Activated B cell treated with CpG ODN at 0.5 μM for 24 hours (primary cell): ENCODE data around the gene PTMS. TPM values are rescaled to one million over a fixed set of nuclear protein-coding genes. Genes with fewer than 3 reads are reported as not detected.

Experiments used
- ATAC-seq: fragments of 200-7000 bp; cut with Tn5 transposase; one replicate; pipeline ENCODE4 v1.10.0; 2021; ENCODE audit warnings: low read depth, mild to moderate bottlenecking, moderate library complexity
- CTCF ChIA-PET: fragments of 350-600 bp; sonication (Branson Sonifier 250); formaldehyde crosslinking; loops from one replicate; lab custom pipeline; 2021; ENCODE audit warnings: antibody characterized with exemption; lab: Charles Lee
- POLR2A ChIA-PET: fragments of 350-600 bp; sonication (Branson Sonifier 250); formaldehyde crosslinking; loops from one replicate; lab custom pipeline; 2021; ENCODE audit warnings: antibody characterized with exemption; lab: Charles Lee
- DNase-seq: peaks from one replicate; pipeline ENCODE4 v3.0.0; 2022
- H3K27ac Mint-ChIP-seq: one replicate; pipeline ENCODE4 v1.8.0; 2020; ENCODE audit warnings: mixed read lengths
- H3K27me3 Mint-ChIP-seq: one replicate; pipeline ENCODE4 v1.8.0; 2021; ENCODE audit warnings: mixed read lengths
- H3K36me3 Mint-ChIP-seq: one replicate; pipeline ENCODE4 v1.8.0; 2021; ENCODE audit warnings: low read depth, mixed read lengths
- H3K4me1 Mint-ChIP-seq: one replicate; pipeline ENCODE4 v1.8.0; 2021; ENCODE audit warnings: mixed read lengths
- H3K4me3 Mint-ChIP-seq: one replicate; pipeline ENCODE4 v1.8.0; 2020; ENCODE audit warnings: mild to moderate bottlenecking, mixed read lengths
- H3K9me3 Mint-ChIP-seq: one replicate; pipeline ENCODE4 v1.8.0; 2020; ENCODE audit warnings: mixed read lengths
- intact Hi-C: fragments of 100-400 bp; cut with micrococcal nuclease; formaldehyde crosslinking; loops from one replicate; pipeline ENCODE4 v1.15.1; 2024
- total RNA-seq: library from RNA; stranded (reverse); gene quantifications from 2 replicates; pipeline ENCODE4 v1.2.3, GENCODE V29; 2022
- TF ChIP-seq, protein P1 (sequence below): fragments of 200-600 bp; IDR thresholded peaks from one replicate; pipeline ENCODE4 v1.8.0; 2022; ENCODE audit warnings: antibody characterized with exemption, mild to moderate bottlenecking

The PTMS gene
- total RNA-seq, 1 donor from 2014 or later = 4.8 TPM

DNA sequence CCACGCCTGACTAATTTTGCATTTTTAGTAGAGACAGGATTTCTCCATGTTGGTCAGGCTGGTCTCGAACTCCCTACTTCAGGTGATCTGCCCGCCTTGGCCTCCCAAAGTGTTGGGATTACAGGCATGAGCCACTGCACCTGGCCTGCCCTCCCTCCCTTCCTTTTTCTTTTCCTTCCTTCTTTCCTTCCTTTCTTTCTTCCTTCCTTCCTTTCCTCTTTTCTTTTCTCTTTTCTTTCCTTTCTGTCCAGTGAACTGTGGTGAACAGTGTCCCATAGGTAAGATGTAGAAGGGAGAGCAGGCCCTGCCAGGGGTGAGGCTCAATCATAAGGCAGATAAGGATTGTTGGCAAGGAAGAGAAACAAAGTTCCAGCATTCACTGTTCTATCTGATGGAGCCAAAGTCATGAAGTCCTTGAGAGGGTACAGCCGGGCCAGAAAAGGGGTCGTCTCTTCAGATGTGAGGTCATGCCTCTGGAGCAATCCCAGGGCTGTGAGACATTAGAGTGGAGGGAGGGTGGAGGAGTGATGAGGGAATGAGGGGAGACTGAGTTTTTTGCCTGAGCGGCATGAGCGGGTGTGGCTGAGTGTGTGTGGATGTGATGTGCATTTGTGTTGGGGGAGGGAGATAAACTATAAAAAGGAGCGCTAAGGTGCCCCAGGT is 9.0 kb upstream of the PTMS start:
- DNase-seq (no peak), ATAC-seq (no peak)
- Mint-ChIP-seq H3K9me3 (no peaks in the 10 kb centered on the region), H3K27ac (no peak overlapping the region), H3K27me3 (no peaks in the 10 kb centered on the region), H3K4me3 (no peak overlapping the region), H3K4me1 (peaks cover 16% of the 10 kb centered on the region), H3K36me3 (peaks cover 2% of the 10 kb centered on the region)
- intact Hi-C loops = no loop called here
- TF ChIP-seq, protein P1, sequence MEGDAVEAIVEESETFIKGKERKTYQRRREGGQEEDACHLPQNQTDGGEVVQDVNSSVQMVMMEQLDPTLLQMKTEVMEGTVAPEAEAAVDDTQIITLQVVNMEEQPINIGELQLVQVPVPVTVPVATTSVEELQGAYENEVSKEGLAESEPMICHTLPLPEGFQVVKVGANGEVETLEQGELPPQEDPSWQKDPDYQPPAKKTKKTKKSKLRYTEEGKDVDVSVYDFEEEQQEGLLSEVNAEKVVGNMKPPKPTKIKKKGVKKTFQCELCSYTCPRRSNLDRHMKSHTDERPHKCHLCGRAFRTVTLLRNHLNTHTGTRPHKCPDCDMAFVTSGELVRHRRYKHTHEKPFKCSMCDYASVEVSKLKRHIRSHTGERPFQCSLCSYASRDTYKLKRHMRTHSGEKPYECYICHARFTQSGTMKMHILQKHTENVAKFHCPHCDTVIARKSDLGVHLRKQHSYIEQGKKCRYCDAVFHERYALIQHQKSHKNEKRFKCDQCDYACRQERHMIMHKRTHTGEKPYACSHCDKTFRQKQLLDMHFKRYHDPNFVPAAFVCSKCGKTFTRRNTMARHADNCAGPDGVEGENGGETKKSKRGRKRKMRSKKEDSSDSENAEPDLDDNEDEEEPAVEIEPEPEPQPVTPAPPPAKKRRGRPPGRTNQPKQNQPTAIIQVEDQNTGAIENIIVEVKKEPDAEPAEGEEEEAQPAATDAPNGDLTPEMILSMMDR = no peak
- ChIA-PET POLR2A (interaction anchor here (0.6 kb wide), 1 partner anchor 10 kb away, joined by 3 read pairs; no protein-coding TSS in a partner anchor), CTCF (interaction anchor here (0.8 to 1.6 kb wide), 3 partner anchors 9 to 24 kb away, joined by 3 to 7 read pairs (median 3); partner anchors contain the start of gene PTMS)

DNA sequence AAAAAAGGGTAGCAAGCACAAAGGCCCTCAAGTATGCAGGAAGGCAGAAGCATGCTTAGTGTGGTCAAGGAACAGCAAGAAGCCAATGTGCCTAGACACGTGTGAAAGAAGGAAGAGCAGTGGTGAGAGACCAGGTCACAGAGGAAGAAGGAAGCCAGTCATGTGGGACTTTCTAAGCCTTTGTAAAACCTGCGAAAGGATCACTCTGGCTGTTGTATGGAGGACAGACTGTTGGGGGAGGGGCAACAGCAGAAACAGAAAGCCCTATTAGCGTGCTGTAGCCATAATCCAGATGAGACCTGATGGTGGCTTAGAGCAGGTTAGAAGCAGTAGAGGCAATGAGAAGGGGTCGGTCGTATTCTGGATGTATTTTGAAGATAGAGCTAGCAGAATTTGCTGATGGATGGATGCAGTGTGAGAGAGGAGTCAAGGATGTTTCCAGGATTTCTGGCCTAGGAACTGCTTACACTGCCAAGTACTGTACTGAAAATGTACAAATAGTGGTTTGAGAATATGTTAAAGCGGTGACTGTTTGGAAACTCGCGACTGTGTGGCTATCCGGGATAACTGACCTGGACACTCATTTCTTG is 7.6 kb upstream of the PTMS start:
- POLR2A ChIA-PET = interaction anchor here (0.6 kb wide), 1 partner anchor 151 kb away, joined by 17 read pairs; no protein-coding TSS in a partner anchor
- Mint-ChIP-seq H3K4me3 (no peak overlapping the region), H3K9me3 (no peaks in the 10 kb centered on the region), H3K27ac (no peak overlapping the region), H3K36me3 (no peaks in the 10 kb centered on the region), H3K4me1 (peaks cover 9% of the 10 kb centered on the region), H3K27me3 (peaks cover 2% of the 10 kb centered on the region)
- no peak for ATAC-seq
- intact Hi-C loops = no loop called here
- DNase-seq = no peak
- TF ChIP-seq, protein P1 = no peak
- CTCF ChIA-PET = interaction anchor here (0.8 to 1.6 kb wide), 4 partner anchors 8 to 22 kb away, joined by 3 to 7 read pairs (median 3); partner anchors contain the start of gene PTMS

DNA sequence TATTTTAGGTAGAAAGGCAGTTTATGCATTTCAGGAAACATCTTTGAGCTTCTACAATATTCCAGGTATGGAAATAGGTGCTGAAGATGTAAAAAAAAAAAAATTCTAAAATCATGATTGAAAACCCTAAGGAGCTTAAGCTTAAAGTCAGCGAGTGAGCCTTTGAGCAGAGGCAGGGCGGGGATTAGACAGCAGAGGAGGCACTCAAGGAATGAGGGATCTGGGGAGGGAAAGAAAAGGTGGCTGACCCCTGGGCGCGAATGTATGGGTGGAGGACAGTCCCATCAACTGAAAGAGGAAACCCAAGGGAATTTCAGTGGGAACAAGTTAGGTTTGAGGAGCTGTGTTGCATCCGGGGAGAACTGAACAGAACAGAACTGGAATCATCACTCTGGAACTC is 6.4 kb upstream of the PTMS start:
- no peaks in the 10 kb centered on the region for H3K9me3 Mint-ChIP-seq
- H3K27me3 Mint-ChIP-seq = peaks cover 5% of the 10 kb centered on the region
- H3K4me3 Mint-ChIP-seq = no peak overlapping the region
- peaks cover 13% of the 10 kb centered on the region for H3K4me1 Mint-ChIP-seq
- H3K36me3 Mint-ChIP-seq = no peaks in the 10 kb centered on the region
- ChIA-PET CTCF (interaction anchor here (0.9 to 1.5 kb wide), 2 partner anchors 8 to 19 kb away, joined by 3 read pairs; no protein-coding TSS in a partner anchor), POLR2A (no interaction called here)
- DNase-seq = no peak
- no peak overlapping the region for H3K27ac Mint-ChIP-seq
- ATAC-seq = no peak
- intact Hi-C loops = no loop called here
- TF ChIP-seq, protein P1 = no peak

DNA sequence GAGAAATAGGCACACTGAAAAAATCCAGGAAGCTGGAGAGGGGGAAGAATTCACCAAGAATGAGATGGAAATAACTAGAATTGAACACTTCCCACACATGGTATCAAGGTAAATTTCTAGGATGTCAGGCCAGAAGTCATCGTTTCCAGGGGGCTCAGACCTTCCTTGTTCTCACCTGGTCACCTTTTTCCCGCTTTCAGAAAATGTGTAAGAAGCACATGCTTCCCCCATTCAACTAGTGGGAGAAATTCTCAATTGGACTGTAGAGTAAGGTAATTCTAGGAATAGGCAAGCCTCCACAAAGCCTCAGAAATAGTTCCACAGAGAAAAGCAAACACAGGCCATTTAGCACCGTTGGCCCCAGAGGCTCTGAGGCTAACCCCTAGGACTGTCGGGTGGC is 2.8 kb upstream of the PTMS start:
- CTCF ChIA-PET = interaction anchor here (0.7 kb wide), 1 partner anchor 15 kb away, joined by 3 read pairs; no protein-coding TSS in a partner anchor

More for the DNA sequence above, 2.8 kb upstream of the PTMS start:
- Mint-ChIP-seq H3K27ac (no peak overlapping the region), H3K4me3 (no peak overlapping the region), H3K9me3 (no peaks in the 10 kb centered on the region), H3K4me1 (peaks cover 32% of the 10 kb centered on the region), H3K27me3 (peaks cover 22% of the 10 kb centered on the region), H3K36me3 (no peaks in the 10 kb centered on the region)
- TF ChIP-seq, protein P1 = no peak
- no peak for ATAC-seq
- POLR2A ChIA-PET = interaction anchor here (1.0 kb wide), 1 partner anchor 10 kb away, joined by 3 read pairs; the partner anchor contains the start of gene MLF2
- DNase-seq = no peak
- intact Hi-C loops = no loop called here
